Measurements from ENCODE around the gene LY9. TPM values are rescaled to one million over a fixed set of nuclear protein-coding genes. Genes with fewer than 3 reads are reported as not detected.

Gene LY9
- total RNA-seq, 1 experiment from 2014 or later: not detected

DNA sequence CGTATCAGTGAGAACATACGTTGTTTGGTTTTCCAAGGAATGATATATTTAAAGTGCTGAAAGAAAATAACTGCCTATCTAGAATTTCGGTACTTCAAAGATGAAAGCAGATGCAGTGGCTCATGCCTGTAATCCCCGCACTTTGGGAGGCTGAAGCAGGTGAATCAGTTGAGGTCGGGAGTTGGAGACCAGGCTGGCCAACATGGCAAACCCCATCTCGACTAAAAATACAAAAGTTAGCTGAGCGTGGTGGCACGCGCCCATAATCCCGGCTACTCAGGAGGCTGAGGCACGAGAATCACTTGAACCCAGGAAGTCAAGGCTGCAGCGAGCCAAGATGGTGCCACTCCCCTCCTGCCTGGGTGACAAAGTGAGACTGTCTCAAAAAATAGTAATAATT, 50.3 kb downstream of the LY9 start:
- H3K9ac ChIP-seq (ENCODE audit: extremely low read depth, insufficient read length, low read length): no peak overlapping the region
- no peak overlapping the region for H3K18ac ChIP-seq (ENCODE audit: insufficient read length, low read depth, low read length)
- Mint-ChIP-seq H3K27ac (no peak overlapping the region), H3K9me3 (no peaks in the 10 kb centered on the region; a peak in 1 of 5 replicates), H3K4me3 (no peak overlapping the region), H3K27me3 (ENCODE audit: low read depth) (no peaks in the 10 kb centered on the region), H3K36me3 (ENCODE audit: insufficient read depth in 1 of 3, low read depth in 3 of 3) (no peaks in the 10 kb centered on the region), H3K4me1 (no peaks in the 10 kb centered on the region)
- no peak overlapping the region for H2AFZ ChIP-seq (ENCODE audit: low read length)
- no peaks in the 10 kb centered on the region for H3K4me1 ChIP-seq (ENCODE audit: insufficient read depth, low read length)
- WGBS (ENCODE audit: extremely low coverage, insufficient read length, low lambda C conversion rate): no CpG with 5 or more reads among the region's 12 CpGs
- no peaks in the 10 kb centered on the region for H4K20me1 ChIP-seq (ENCODE audit: control insufficient read depth, insufficient read depth, insufficient read length)
- H4K5ac ChIP-seq (ENCODE audit: insufficient read length, low read depth, low read length): no peak overlapping the region
- no peak overlapping the region for H2BK5ac ChIP-seq (ENCODE audit: insufficient read length, low read length)
- H2BK20ac ChIP-seq (ENCODE audit: low read depth, low read length, poor library complexity, severe bottlenecking): no peak overlapping the region
- H3K23me2 ChIP-seq (ENCODE audit: insufficient read length, low read depth, low read length, poor library complexity, severe bottlenecking): no peaks in the 10 kb centered on the region
- H2BK15ac ChIP-seq (ENCODE audit: low read depth, low read length): no peak overlapping the region
- no peaks in the 10 kb centered on the region for H3K9me3 ChIP-seq (ENCODE audit: control insufficient read depth, low read depth, low read length)
- H2BK120ac ChIP-seq (ENCODE audit: low read depth, low read length, poor library complexity, severe bottlenecking): no peak overlapping the region
- H3K56ac ChIP-seq (ENCODE audit: insufficient read length, low read depth, low read length): no peak overlapping the region
- no peak overlapping the region for H3K4ac ChIP-seq (ENCODE audit: low read depth, low read length)
- no peak overlapping the region for H2AK5ac ChIP-seq (ENCODE audit: insufficient read length, low read length)
- TF ChIP-seq, protein P1, sequence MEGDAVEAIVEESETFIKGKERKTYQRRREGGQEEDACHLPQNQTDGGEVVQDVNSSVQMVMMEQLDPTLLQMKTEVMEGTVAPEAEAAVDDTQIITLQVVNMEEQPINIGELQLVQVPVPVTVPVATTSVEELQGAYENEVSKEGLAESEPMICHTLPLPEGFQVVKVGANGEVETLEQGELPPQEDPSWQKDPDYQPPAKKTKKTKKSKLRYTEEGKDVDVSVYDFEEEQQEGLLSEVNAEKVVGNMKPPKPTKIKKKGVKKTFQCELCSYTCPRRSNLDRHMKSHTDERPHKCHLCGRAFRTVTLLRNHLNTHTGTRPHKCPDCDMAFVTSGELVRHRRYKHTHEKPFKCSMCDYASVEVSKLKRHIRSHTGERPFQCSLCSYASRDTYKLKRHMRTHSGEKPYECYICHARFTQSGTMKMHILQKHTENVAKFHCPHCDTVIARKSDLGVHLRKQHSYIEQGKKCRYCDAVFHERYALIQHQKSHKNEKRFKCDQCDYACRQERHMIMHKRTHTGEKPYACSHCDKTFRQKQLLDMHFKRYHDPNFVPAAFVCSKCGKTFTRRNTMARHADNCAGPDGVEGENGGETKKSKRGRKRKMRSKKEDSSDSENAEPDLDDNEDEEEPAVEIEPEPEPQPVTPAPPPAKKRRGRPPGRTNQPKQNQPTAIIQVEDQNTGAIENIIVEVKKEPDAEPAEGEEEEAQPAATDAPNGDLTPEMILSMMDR (conservative IDR thresholded peaks at IDR 0.05): no peak
- H3K79me2 ChIP-seq (ENCODE audit: insufficient read depth, low read length): no peaks in the 10 kb centered on the region
- H4K91ac ChIP-seq (ENCODE audit: insufficient read length, low read depth, low read length): no peak overlapping the region
- no peak overlapping the region for H3K27ac ChIP-seq (ENCODE audit: insufficient read length, low read depth, low read length)
- no peak for DNase-seq
- no peak overlapping the region for H3T11ph ChIP-seq (ENCODE audit: low read length)
- H4K8ac ChIP-seq (replicated peaks; ENCODE audit: insufficient read length, low read depth, low read length): no peak overlapping the region
- H2BK12ac ChIP-seq (ENCODE audit: insufficient read length, low read depth, low read length): no peak overlapping the region
- no peak overlapping the region for H3K23ac ChIP-seq (ENCODE audit: insufficient read length, low read depth, low read length)
- H3K4me2 ChIP-seq (ENCODE audit: insufficient read depth, insufficient read length, low read length): no peak overlapping the region
- H3K14ac ChIP-seq (ENCODE audit: insufficient read depth, low read length): no peak overlapping the region
- H3K27me3 ChIP-seq (ENCODE audit: insufficient read depth, low read length): no peaks in the 10 kb centered on the region
- no peaks in the 10 kb centered on the region for H3K79me1 ChIP-seq (ENCODE audit: insufficient read depth, low read depth, low read length, poor library complexity, severe bottlenecking)
